ENCODE data around the gene EFCAB3.
"Not testable (repeated sequence)": the region's sequence is repeated elsewhere in the genome, so short reads cannot be mapped to it uniquely, and the experiment has no call there.

EFCAB3 gene

GRCh38 chr17:62465271-62465670, 84.9 kb downstream of the EFCAB3 start:
- DNase-seq (ENCODE audit: low spot score): not testable (repeated sequence)

Measured in kidney tubule cell (primary cell).